SK-N-SH (cell line): ENCODE results near the gene PIGZ. TPM values are rescaled to one million over a fixed set of nuclear protein-coding genes. Genes with fewer than 3 reads are reported as not detected.

ENCODE experiments used
- CTCF ChIA-PET: fragments of 300-600, 350-600 bp; formaldehyde crosslinking; extraction: SDS; loops from one replicate; lab custom pipeline; 2021; lab: Yijun Ruan, JAX
- POLR2A ChIA-PET: fragments of 350-600 bp; sonication (Branson Sonifier 250); formaldehyde crosslinking; extraction: SDS; loops from one replicate; lab custom pipeline; 2020; ENCODE audit warnings: antibody characterized with exemption, inconsistent platforms; lab: Yijun Ruan, JAX
- DNase-seq: peaks from one replicate; pipeline ENCODE4 v3.0.0; 2012
- H2AFZ ChIP-seq: fragments of 200-600 bp; sonication (generic); 2 replicates; pipeline ENCODE4 v1.8.1; 2016; ENCODE audit warnings: antibody characterized with exemption, mild to moderate bottlenecking, low read depth
- H3F3A ChIP-seq: fragments of 200-600 bp; sonication (generic); replicated peaks from 2 replicates; pipeline ENCODE3; 2016; ENCODE audit warnings: antibody characterized with exemption, mild to moderate bottlenecking; ENCODE audit not compliant: insufficient read depth
- H3K27ac ChIP-seq, 2 experiments: fragments of 200-500 bp in 1 of 2; fragments of 200-600 bp in 1 of 2; sonication (Bioruptor generic) in 1 of 2; sonication (generic), shearing (Covaris generic) in 1 of 2; 2 replicates each; pipeline versions ENCODE4 v1.5.1 to v1.6.1; 2014 to 2016; ENCODE audit warnings: low read depth in 2 of 2, inconsistent platforms in 1 of 2, low read length in 1 of 2, mild to moderate bottlenecking in 1 of 2, mixed read lengths in 1 of 2
- H3K27me3 ChIP-seq: fragments of 200-600 bp; sonication (generic), shearing (Covaris generic); 2 replicates; pipeline ENCODE4 v1.6.1; 2016; ENCODE audit warnings: mixed run types; ENCODE audit not compliant: insufficient read depth
- H3K36me3 ChIP-seq, 2 experiments: fragments of 200-500 bp in 1 of 2; fragments of 200-600 bp in 1 of 2; sonication (Bioruptor generic) in 1 of 2; sonication (generic) in 1 of 2; replicated peaks in 1 of 2; 2 replicates each; pipeline versions ENCODE3 to v1.5.1; 2014 to 2016; ENCODE audit warnings: low read length in 1 of 2, mild to moderate bottlenecking in 1 of 2; ENCODE audit not compliant: insufficient read depth in 2 of 2, control insufficient read depth in 1 of 2
- H3K4me1 ChIP-seq, 2 experiments: fragments of 200-500 bp in 1 of 2; fragments of 200-600 bp in 1 of 2; sonication (Bioruptor generic) in 1 of 2; sonication (generic), shearing (Covaris generic) in 1 of 2; 2 replicates each; pipeline versions ENCODE4 v1.5.1 to v1.6.1; 2014 to 2016; ENCODE audit warnings: low read depth in 1 of 2, low read length in 1 of 2, mixed run types in 1 of 2; ENCODE audit not compliant: insufficient read depth in 2 of 2, control insufficient read depth in 1 of 2
- H3K4me2 ChIP-seq: fragments of 200-600 bp; sonication (generic), shearing (Covaris generic); 2 replicates; pipeline ENCODE4 v1.6.1; 2017; ENCODE audit warnings: mixed run types
- H3K4me3 ChIP-seq, 2 experiments: fragments of 200-500 bp in 1 of 2; fragments of 200-600 bp in 1 of 2; sonication (Bioruptor generic) in 1 of 2; sonication (generic), shearing (Covaris generic) in 1 of 2; 2 replicates each; pipeline versions ENCODE4 v1.5.1 to v1.8.1; 2014 to 2016; ENCODE audit warnings: low read depth in 2 of 2, inconsistent platforms in 1 of 2, low read length in 1 of 2, mild to moderate bottlenecking in 1 of 2, mixed read lengths in 1 of 2, moderate library complexity in 1 of 2
- H3K79me2 ChIP-seq: fragments of 200-600 bp; sonication (generic); 2 replicates; pipeline ENCODE4 v1.8.1; 2017; ENCODE audit warnings: mild to moderate bottlenecking; ENCODE audit not compliant: insufficient read depth
- H3K9ac ChIP-seq: fragments of 200-600 bp; sonication (generic); 2 replicates; pipeline ENCODE4 v1.6.1; 2017; ENCODE audit warnings: mixed run types
- H3K9me2 ChIP-seq: fragments of 200-600 bp; sonication (generic); 2 replicates; pipeline ENCODE4 v1.6.1; 2017; ENCODE audit warnings: mixed run types
- H3K9me3 ChIP-seq: fragments of 200-600 bp; sonication (generic); 2 replicates; pipeline ENCODE4 v1.6.1; 2017; ENCODE audit warnings: mixed run types, mild to moderate bottlenecking, moderate library complexity
- H4K20me1 ChIP-seq: fragments of 200-600 bp; sonication (generic); 2 replicates; pipeline ENCODE4 v1.6.1; 2017; ENCODE audit warnings: mild to moderate bottlenecking, mixed run types; ENCODE audit not compliant: insufficient read depth
- CHD2 ChIP-seq: fragments of 150-350 bp; IDR thresholded peaks from 2 replicates; pipeline ENCODE4 v1.6.1; 2018; ENCODE audit warnings: low read length; ENCODE audit not compliant: partially characterized antibody
- EP300 ChIP-seq, 2 experiments: IDR thresholded peaks; 2 replicates each; pipeline versions ENCODE4 v1.4.0 to v1.6.1; 2012; ENCODE audit warnings: borderline replicate concordance in 1 of 2, low read depth in 1 of 2, low read length in 1 of 2
- EZH2phosphoT487 ChIP-seq: fragments of 200-600 bp; sonication (generic); IDR thresholded peaks from 2 replicates; pipeline ENCODE4 v1.6.1; 2017; ENCODE audit warnings: low read depth, mixed run types, mild to moderate bottlenecking, antibody characterized with exemption, moderate library complexity, borderline replicate concordance
- FOXM1 ChIP-seq: IDR thresholded peaks from 2 replicates; pipeline ENCODE4 v1.4.0; 2012; ENCODE audit warnings: low read depth, mild to moderate bottlenecking
- GABPA ChIP-seq: IDR thresholded peaks from 2 replicates; pipeline ENCODE4 v1.4.0; 2012; ENCODE audit warnings: low read depth, mild to moderate bottlenecking
- GATA2 ChIP-seq: sonication (generic); formaldehyde crosslinking; IDR thresholded peaks from 2 replicates; pipeline ENCODE4 v1.5.0; 2020; ENCODE audit warnings: mild to moderate bottlenecking, missing genetic modification reagents
- IRF3 ChIP-seq: fragments of 150-350 bp; IDR thresholded peaks from 2 replicates; pipeline ENCODE4 v1.6.1; 2016; ENCODE audit warnings: mild to moderate bottlenecking, low read depth, low read length
- JUND ChIP-seq: IDR thresholded peaks from 2 replicates; pipeline ENCODE4 v1.4.0; 2012
- MAX ChIP-seq: IDR thresholded peaks from 2 replicates; pipeline ENCODE4 v1.4.0; 2012; ENCODE audit warnings: low read depth
- MEF2A ChIP-seq: IDR thresholded peaks from 2 replicates; pipeline ENCODE4 v1.4.0; 2012; ENCODE audit warnings: low read depth, borderline replicate concordance
- POLR2AphosphoS5 ChIP-seq: IDR thresholded peaks from 2 replicates; pipeline ENCODE4 v1.6.1; 2012; ENCODE audit warnings: low read depth, low read length
- RFX5 ChIP-seq: IDR thresholded peaks from 2 replicates; pipeline ENCODE4 v1.6.1; 2012; ENCODE audit warnings: mild to moderate bottlenecking, improper control_type of control experiment, low read length
- TCF12 ChIP-seq: IDR thresholded peaks from 2 replicates; pipeline ENCODE4 v1.4.0; 2012
- TEAD4 ChIP-seq: IDR thresholded peaks from 2 replicates; pipeline ENCODE4 v1.4.0; 2012; ENCODE audit warnings: mild to moderate bottlenecking, borderline replicate concordance; ENCODE audit not compliant: insufficient read depth
- USF1 ChIP-seq: IDR thresholded peaks from 2 replicates; pipeline ENCODE4 v1.4.0; 2012; ENCODE audit warnings: low read depth, borderline replicate concordance
- USF2 ChIP-seq: fragments of 150-350 bp; IDR thresholded peaks from 2 replicates; pipeline ENCODE4 v1.6.1; 2017; ENCODE audit warnings: antibody characterized with exemption, low read length, low read depth, borderline replicate concordance
- YY1 ChIP-seq: IDR thresholded peaks from 2 replicates; pipeline ENCODE4 v1.4.0; 2012; ENCODE audit warnings: low read depth, mild to moderate bottlenecking
- ZBTB33 ChIP-seq: IDR thresholded peaks from 2 replicates; pipeline ENCODE4 v1.4.0; 2012; ENCODE audit warnings: low read depth, borderline replicate concordance
- WGBS: methylation state at CpG from one replicate; pipeline ENCODE4 v1.1.6; 2017; ENCODE audit warnings: low lambda C conversion rate; 5-methylcytosine and 5-hydroxymethylcytosine counted together
- polyA plus RNA-seq, 3 experiments: library from polyadenylated mRNA; depleted of rRNA; stranded (reverse); fragments of >200 nt; gene quantifications; 2 replicates each; pipeline ENCODE4 v1.2.3, GENCODE V29; 2012

PIGZ gene
- polyA plus RNA-seq, 1 of the 3 experiments (the other 2 are of a cell fraction): 5.0 TPM

GRCh38 chr3:196951371-196951770, 17.3 kb downstream of the PIGZ start:
- Histone ChIP-seq H3K79me2 (no peaks in the 10 kb centered on the region), H3K9me3 (no peaks in the 10 kb centered on the region), H4K20me1 (no peaks in the 10 kb centered on the region), H3K4me1 (no peaks in the 10 kb centered on the region), H3K27me3 (no peaks in the 10 kb centered on the region), H3K4me2 (no peak overlapping the region), H3F3A (no peaks in the 10 kb centered on the region), H3K9me2 (no peaks in the 10 kb centered on the region), H2AFZ (no peak overlapping the region), H3K27ac (no peak overlapping the region), H3K4me3 (no peak overlapping the region), H3K36me3 (no peaks in the 10 kb centered on the region), H3K9ac (no peak overlapping the region)
- 97% methylated on average over 3 of the region's 3 CpGs for WGBS
- TF ChIP-seq JUND: no peak
- TF ChIP-seq CHD2: no peak
- no peak for TF ChIP-seq EZH2phosphoT487
- no peak for TF ChIP-seq TEAD4
- TF ChIP-seq EP300 (IDR thresholded peaks at IDR 0.05; ENCODE audit: borderline replicate concordance in 1 of 2, low read depth in 1 of 2, low read length in 1 of 2): no peak
- no peak for TF ChIP-seq FOXM1
- no peak for TF ChIP-seq MAX
- CTCF ChIA-PET: interaction anchor here (1.2 to 5.4 kb wide), 2 partner anchors 17 to 19 kb away, joined by 3 to 26 read pairs; partner anchors contain the start of gene PIGZ
- POLR2A ChIA-PET: interaction anchor here (0.5 kb wide), 1 partner anchor 9 kb away, joined by 3 read pairs; the partner anchor contains the start of gene NCBP2
- no peak for DNase-seq

GRCh38 chr3:196949750-196950149, 18.9 kb downstream of the PIGZ start:
- Histone ChIP-seq H3K9ac (no peak overlapping the region), H3K9me2 (no peaks in the 10 kb centered on the region), H2AFZ (no peak overlapping the region), H3K79me2 (peaks cover 10% of the 10 kb centered on the region; the same call in 1 of the 2 replicates), H3K4me1 (no peaks in the 10 kb centered on the region), H4K20me1 (no peaks in the 10 kb centered on the region), H3F3A (no peaks in the 10 kb centered on the region), H3K9me3 (no peaks in the 10 kb centered on the region), H3K36me3 (no peaks in the 10 kb centered on the region), H3K27me3 (no peaks in the 10 kb centered on the region), H3K27ac (no peak overlapping the region), H3K4me2 (no peak overlapping the region), H3K4me3 (no peak overlapping the region)
- ChIA-PET POLR2A (no interaction called here), CTCF (interaction anchor here (0.7 to 1.4 kb wide), 4 partner anchors 8 to 234 kb away, joined by 3 to 4 read pairs (median 4); partner anchors contain the start of gene NCBP2)
- WGBS: 95% methylated on average over 6 of the region's 6 CpGs
- TF ChIP-seq YY1 (no peak), TCF12 (no peak), EZH2phosphoT487 (no peak), MAX (no peak), GATA2 (CRISPR knock-in tag) (no peak), RFX5 (no peak), USF1 (no peak), ZBTB33 (no peak), IRF3 (no peak), POLR2AphosphoS5 (no peak), USF2 (no peak), MEF2A (no peak), GABPA (no peak), CHD2 (no peak)
- DNase-seq: no peak
